Measurements from ENCODE around the gene CTNNBL1. TPM values are rescaled to one million over a fixed set of nuclear protein-coding genes. Genes with fewer than 3 reads are reported as not detected.
A peak's percentile ranks its signal among the peaks of the same experiment; 100 is the strongest.

CTNNBL1 gene
- total RNA-seq, 1 donor from 2014 or later, result 30.0 TPM

GRCh38 chr20:37749620-37750403, 56.0 kb downstream of the CTNNBL1 start:
- DNase-seq (ENCODE audit: low read depth), result no peak
- FAIRE-seq, result no peak
- no peaks in the 10 kb centered on the region for H3K27me3 ChIP-seq (ENCODE audit: control insufficient read depth, insufficient read depth, low read length)
- H3K4me3 ChIP-seq (ENCODE audit: low read depth, low read length), result no peak overlapping the region
- no peak for TF ChIP-seq CTCF (IDR thresholded peaks at IDR 0.05; ENCODE audit: insufficient read depth, low read length, severe bottlenecking)
- H3K36me3 ChIP-seq (ENCODE audit: control insufficient read depth, insufficient read depth, low read length), result peaks cover 4% of the 10 kb centered on the region

- no peak for FAIRE-seq
- H3K27me3 ChIP-seq (ENCODE audit: control insufficient read depth, insufficient read depth, low read length), result no peaks in the 10 kb centered on the region
- no peak overlapping the region for H3K4me3 ChIP-seq (ENCODE audit: low read depth, low read length)
- no peak for DNase-seq (ENCODE audit: low read depth)
- TF ChIP-seq CTCF (IDR thresholded peaks at IDR 0.05; ENCODE audit: insufficient read depth, low read length, severe bottlenecking), result no peak
- peaks cover 4% of the 10 kb centered on the region for H3K36me3 ChIP-seq (ENCODE audit: control insufficient read depth, insufficient read depth, low read length)
These were observed 61.8 kb downstream of the CTNNBL1 start for GRCh38 chr20:37755665-37756064.

GRCh38 chr20:37756234-37756633, 62.4 kb downstream of the CTNNBL1 start:
- no peak for FAIRE-seq
- no peak for DNase-seq (ENCODE audit: low read depth)
- Histone ChIP-seq H3K36me3 (ENCODE audit: control insufficient read depth, insufficient read depth, low read length) (peaks cover 4% of the 10 kb centered on the region), H3K27me3 (ENCODE audit: control insufficient read depth, insufficient read depth, low read length) (no peaks in the 10 kb centered on the region), H3K4me3 (ENCODE audit: low read depth, low read length) (no peak overlapping the region)
- TF ChIP-seq CTCF (IDR thresholded peaks at IDR 0.05; ENCODE audit: insufficient read depth, low read length, severe bottlenecking), result no peak

- FAIRE-seq (no peak), DNase-seq (ENCODE audit: low read depth) (no peak)
- Histone ChIP-seq H3K27me3 (ENCODE audit: control insufficient read depth, insufficient read depth, low read length) (no peaks in the 10 kb centered on the region), H3K36me3 (ENCODE audit: control insufficient read depth, insufficient read depth, low read length) (peaks cover 2% of the 10 kb centered on the region), H3K4me3 (ENCODE audit: low read depth, low read length) (no peak overlapping the region)
- TF ChIP-seq CTCF (IDR thresholded peaks at IDR 0.05; ENCODE audit: insufficient read depth, low read length, severe bottlenecking), result peak; percentile 20
These were observed 63.7 kb downstream of the CTNNBL1 start for GRCh38 chr20:37757550-37757949.

GRCh38 chr20:37758332-37758731, 64.5 kb downstream of the CTNNBL1 start:
- Histone ChIP-seq H3K36me3 (ENCODE audit: control insufficient read depth, insufficient read depth, low read length) (peaks cover 2% of the 10 kb centered on the region), H3K4me3 (ENCODE audit: low read depth, low read length) (no peak overlapping the region), H3K27me3 (ENCODE audit: control insufficient read depth, insufficient read depth, low read length) (no peaks in the 10 kb centered on the region)
- no peak for FAIRE-seq
- peak; percentile 27 for TF ChIP-seq CTCF (IDR thresholded peaks at IDR 0.05; ENCODE audit: insufficient read depth, low read length, severe bottlenecking)
- DNase-seq (ENCODE audit: low read depth), result no peak

Data from bronchial epithelial cell (primary cell).